ENCODE measurements around the gene CDH4. TPM values are rescaled to one million over a fixed set of nuclear protein-coding genes. Genes with fewer than 3 reads are reported as not detected.

The CDH4 gene
- total RNA-seq, 1 donor from 2014 or later = not detected

- Mint-ChIP-seq H3K4me3 (no peak overlapping the region), H3K27ac (no peak overlapping the region), H3K36me3 (ENCODE audit: low read depth) (no peaks in the 10 kb centered on the region), H3K9me3 (no peaks in the 10 kb centered on the region), H3K27me3 (no peaks in the 10 kb centered on the region), H3K4me1 (no peaks in the 10 kb centered on the region)
- ATAC-seq (ENCODE audit: low read depth) (no peak), DNase-seq (no peak)
- intact Hi-C loops (cut with micrococcal nuclease) = no loop called here
- CTCF ChIA-PET = no interaction called here
- POLR2A ChIA-PET = no interaction called here
- TF ChIP-seq CTCF (IDR thresholded peaks at IDR 0.05) = no peak
These were observed 58.9 kb downstream of the CDH4 start for GRCh38 chr20:61310954-61311353.

- H3K36me3 Mint-ChIP-seq (ENCODE audit: low read depth) = no peaks in the 10 kb centered on the region
- no peak overlapping the region for H3K4me3 Mint-ChIP-seq
- intact Hi-C loops (cut with micrococcal nuclease) = no loop called here
- TF ChIP-seq CTCF (IDR thresholded peaks at IDR 0.05) = no peak
- H3K9me3 Mint-ChIP-seq = no peaks in the 10 kb centered on the region
- no peak for DNase-seq
- no peak overlapping the region for H3K27ac Mint-ChIP-seq
- no peaks in the 10 kb centered on the region for H3K4me1 Mint-ChIP-seq
- no peak for ATAC-seq (ENCODE audit: low read depth)
- ChIA-PET CTCF (no interaction called here), POLR2A (no interaction called here)
- H3K27me3 Mint-ChIP-seq = no peaks in the 10 kb centered on the region
These were observed 59.8 kb downstream of the CDH4 start for GRCh38 chr20:61311656-61312387.

- H3K4me3 Mint-ChIP-seq = no peak overlapping the region
- H3K36me3 Mint-ChIP-seq (ENCODE audit: low read depth) = no peaks in the 10 kb centered on the region
- no peaks in the 10 kb centered on the region for H3K4me1 Mint-ChIP-seq
- H3K9me3 Mint-ChIP-seq = no peaks in the 10 kb centered on the region
- DNase-seq = no peak
- intact Hi-C loops (cut with micrococcal nuclease) = no loop called here
- no peaks in the 10 kb centered on the region for H3K27me3 Mint-ChIP-seq
- no peak for ATAC-seq (ENCODE audit: low read depth)
- TF ChIP-seq CTCF (IDR thresholded peaks at IDR 0.05) = no peak
- H3K27ac Mint-ChIP-seq = no peak overlapping the region
- ChIA-PET CTCF (no interaction called here), POLR2A (no interaction called here)
These were observed 60.9 kb downstream of the CDH4 start for GRCh38 chr20:61312925-61313324.

- no peak for ATAC-seq (ENCODE audit: low read depth)
- CTCF ChIA-PET = no interaction called here
- TF ChIP-seq CTCF (IDR thresholded peaks at IDR 0.05) = no peak
These were observed 61.3 kb downstream of the CDH4 start for GRCh38 chr20:61313396-61313795.

GRCh38 chr20:61314326-61315010 lies 62.4 kb downstream of the CDH4 start:
- POLR2A ChIA-PET = no interaction called here
- H3K4me1 Mint-ChIP-seq = no peaks in the 10 kb centered on the region
- no peaks in the 10 kb centered on the region for H3K27me3 Mint-ChIP-seq
- no peaks in the 10 kb centered on the region for H3K9me3 Mint-ChIP-seq
- intact Hi-C loops (cut with micrococcal nuclease) = no loop called here
- CTCF ChIA-PET = no interaction called here
- H3K27ac Mint-ChIP-seq = no peak overlapping the region
- TF ChIP-seq CTCF (IDR thresholded peaks at IDR 0.05) = no peak
- no peak for DNase-seq
- no peak for ATAC-seq (ENCODE audit: low read depth)
- no peaks in the 10 kb centered on the region for H3K36me3 Mint-ChIP-seq (ENCODE audit: low read depth)
- no peak overlapping the region for H3K4me3 Mint-ChIP-seq

More at GRCh38 chr20:61313396-61313795, 61.3 kb downstream of the CDH4 start:
- Mint-ChIP-seq H3K4me3 (no peak overlapping the region), H3K27ac (no peak overlapping the region), H3K4me1 (no peaks in the 10 kb centered on the region), H3K36me3 (ENCODE audit: low read depth) (no peaks in the 10 kb centered on the region), H3K9me3 (no peaks in the 10 kb centered on the region), H3K27me3 (no peaks in the 10 kb centered on the region)
- POLR2A ChIA-PET = no interaction called here
- intact Hi-C loops (cut with micrococcal nuclease) = no loop called here
- no peak for DNase-seq

All from activated B cell treated with CpG ODN at 0.5 μM for 24 hours (primary cell).